ENCODE measurements around the gene A4GNT. TPM values are rescaled to one million over a fixed set of nuclear protein-coding genes. Genes with fewer than 3 reads are reported as not detected.

A4GNT gene
- total RNA-seq, 2 experiments from 2014 or later: not detected

- Mint-ChIP-seq H3K4me1 (ENCODE audit: low read depth) (peaks cover 9% of the 10 kb centered on the region), H3K27me3 (peaks cover 71% of the 10 kb centered on the region), H3K27ac (no peak within 1 kb of the TSS), H3K36me3 (ENCODE audit: low read depth) (no peaks in the 10 kb centered on the region), H3K4me3 (peak within 1 kb of the TSS; percentile 84), H3K9me3 (no peaks in the 10 kb centered on the region)
- intact Hi-C loops (cut with DNase I, micrococcal nuclease): no loop called here
- Histone ChIP-seq H3K9me3 (ENCODE audit: control insufficient read depth in 1 of 2, insufficient read depth in 1 of 2, low read length in 2 of 2) (no peaks in the 10 kb centered on the region), H3K36me3 (ENCODE audit: insufficient read depth, low read length) (no peaks in the 10 kb centered on the region), H3K4me3 (ENCODE audit: low read length) (peak within 1 kb of the TSS; percentile 61), H3K27me3 (ENCODE audit: control insufficient read depth in 1 of 2, insufficient read depth in 2 of 2, low read length in 2 of 2) (peaks cover 23 to 45% of the 10 kb centered on the region in 2 experiments), H3K4me1 (ENCODE audit: insufficient read depth, low read length) (peaks cover 12% of the 10 kb centered on the region), H3K27ac (ENCODE audit: low read depth in 1 of 2, low read length in 2 of 2) (no peak within 1 kb of the TSS)
- ChIA-PET POLR2A (no interaction called here), CTCF (no interaction called here)
- peak; percentile 45 for TF ChIP-seq CTCF (IDR thresholded peaks at IDR 0.05)
- DNase-seq: peak in 5 of 14 experiments; percentile 9 to 54 (median 27)
- peak; percentile 73 for ATAC-seq (ENCODE audit: poor library complexity)
Measured at GRCh38 chr3:138114988-138115971, 16.9 kb downstream of the A4GNT start, which contains the start of gene DZIP1L. Gene DZIP1L, minus strand, starts transcription at chr3:138115608. Its CDS starts 11,637 bp downstream, at chr3:138103971.

- Mint-ChIP-seq H3K27me3 (peaks cover 69% of the 10 kb centered on the region), H3K4me3 (peak overlapping the region; percentile 56), H3K27ac (no peak overlapping the region), H3K4me1 (ENCODE audit: low read depth) (peaks cover 9% of the 10 kb centered on the region), H3K36me3 (ENCODE audit: low read depth) (no peaks in the 10 kb centered on the region), H3K9me3 (no peaks in the 10 kb centered on the region)
- ATAC-seq (ENCODE audit: poor library complexity) (no peak), DNase-seq (no peak)
- Histone ChIP-seq H3K9me3 (ENCODE audit: control insufficient read depth in 1 of 2, insufficient read depth in 1 of 2, low read length in 2 of 2) (no peaks in the 10 kb centered on the region), H3K27ac (ENCODE audit: low read depth in 1 of 2, low read length in 2 of 2) (no peak overlapping the region), H3K4me3 (ENCODE audit: low read length) (no peak overlapping the region), H3K36me3 (ENCODE audit: insufficient read depth, low read length) (no peaks in the 10 kb centered on the region), H3K27me3 (ENCODE audit: control insufficient read depth in 1 of 2, insufficient read depth in 2 of 2, low read length in 2 of 2) (peaks cover 23 to 45% of the 10 kb centered on the region in 2 experiments), H3K4me1 (ENCODE audit: insufficient read depth, low read length) (peaks cover 12% of the 10 kb centered on the region)
- CTCF ChIA-PET: no interaction called here
- intact Hi-C loops (cut with DNase I, micrococcal nuclease): no loop called here
- TF ChIP-seq CTCF (IDR thresholded peaks at IDR 0.05): no peak
- POLR2A ChIA-PET: no interaction called here
Measured at GRCh38 chr3:138114431-138114918, 17.7 kb downstream of the A4GNT start.

GRCh38 chr3:138113326-138113725 lies 18.9 kb downstream of the A4GNT start:
- H3K27ac Mint-ChIP-seq: no peak overlapping the region
- H3K27ac ChIP-seq (ENCODE audit: low read depth in 1 of 2, low read length in 2 of 2): no peak overlapping the region
- H3K4me3 ChIP-seq (ENCODE audit: low read length): no peak overlapping the region
- ATAC-seq (ENCODE audit: poor library complexity): no peak
- no peaks in the 10 kb centered on the region for H3K9me3 ChIP-seq (ENCODE audit: control insufficient read depth in 1 of 2, insufficient read depth in 1 of 2, low read length in 2 of 2)
- intact Hi-C loops (cut with DNase I, micrococcal nuclease): no loop called here
- H3K27me3 Mint-ChIP-seq: peaks cover 61% of the 10 kb centered on the region
- peak overlapping the region; percentile 12 for H3K4me3 Mint-ChIP-seq
- peaks cover 23 to 45% of the 10 kb centered on the region in 2 experiments for H3K27me3 ChIP-seq (ENCODE audit: control insufficient read depth in 1 of 2, insufficient read depth in 2 of 2, low read length in 2 of 2)
- H3K36me3 ChIP-seq (ENCODE audit: insufficient read depth, low read length): no peaks in the 10 kb centered on the region
- no peak for DNase-seq
- no peaks in the 10 kb centered on the region for H3K36me3 Mint-ChIP-seq (ENCODE audit: low read depth)
- H3K4me1 Mint-ChIP-seq (ENCODE audit: low read depth): peaks cover 9% of the 10 kb centered on the region
- POLR2A ChIA-PET: no interaction called here
- no peaks in the 10 kb centered on the region for H3K9me3 Mint-ChIP-seq
- TF ChIP-seq CTCF (IDR thresholded peaks at IDR 0.05): no peak
- CTCF ChIA-PET: no interaction called here
- H3K4me1 ChIP-seq (ENCODE audit: insufficient read depth, low read length): peaks cover 12% of the 10 kb centered on the region

Measured in CD4-positive, alpha-beta T cell (primary cell).